Upper lobe of right lung (tissue), 1 donor: ENCODE measurements around the gene MVK. TPM values are rescaled to one million over a fixed set of nuclear protein-coding genes. Genes with fewer than 3 reads are reported as not detected.

Experiments used
- ATAC-seq: fragments of 200-7000 bp; cut with Tn5 transposase; one replicate; pipeline ENCODE4 v1.9.1; 2020; ENCODE audit warnings: mild to moderate bottlenecking, moderate library complexity
- DNase-seq: peaks from one replicate; pipeline ENCODE4 v3.0.0-alpha.2; 2020
- H3K27ac ChIP-seq: fragments of 200-600 bp; one replicate; pipeline ENCODE4 v1.8.0; 2022
- H3K27me3 ChIP-seq: fragments of 200-600 bp; one replicate; pipeline ENCODE4 v1.8.0; 2022; ENCODE audit warnings: mild to moderate bottlenecking
- H3K36me3 ChIP-seq: fragments of 200-600 bp; one replicate; pipeline ENCODE4 v1.8.0; 2022
- H3K4me1 ChIP-seq: fragments of 200-600 bp; one replicate; pipeline ENCODE4 v1.8.0; 2022
- H3K4me3 ChIP-seq: fragments of 200-600 bp; one replicate; pipeline ENCODE4 v1.8.0; 2022; ENCODE audit warnings: mild to moderate bottlenecking
- H3K9me3 ChIP-seq: fragments of 200-600 bp; one replicate; pipeline ENCODE4 v1.8.0; 2022
- intact Hi-C: fragments of 100-400 bp; cut with DNase I; formaldehyde crosslinking; loops from one replicate; pipeline ENCODE4 v1.11.0; 2022
- total RNA-seq: library from RNA; stranded (reverse); fragmentation: NEBNext Ultra II Directional; extraction: Animal tissue kit (Norgen Biotek cat#: 25700); gene quantifications from one replicate; pipeline ENCODE4 v1.2.1, GENCODE V29; 2021
- TF ChIP-seq, protein P1 (sequence below): fragments of 200-600 bp; IDR thresholded peaks from one replicate; pipeline ENCODE4 v1.8.0; 2022; ENCODE audit warnings: antibody characterized with exemption
- donor health status: DM: no; HTN: yes; CAD: no; lungs with severe emphysema.

Gene MVK
- total RNA-seq, 1 donor from 2014 or later = 27.3 TPM

DNA sequence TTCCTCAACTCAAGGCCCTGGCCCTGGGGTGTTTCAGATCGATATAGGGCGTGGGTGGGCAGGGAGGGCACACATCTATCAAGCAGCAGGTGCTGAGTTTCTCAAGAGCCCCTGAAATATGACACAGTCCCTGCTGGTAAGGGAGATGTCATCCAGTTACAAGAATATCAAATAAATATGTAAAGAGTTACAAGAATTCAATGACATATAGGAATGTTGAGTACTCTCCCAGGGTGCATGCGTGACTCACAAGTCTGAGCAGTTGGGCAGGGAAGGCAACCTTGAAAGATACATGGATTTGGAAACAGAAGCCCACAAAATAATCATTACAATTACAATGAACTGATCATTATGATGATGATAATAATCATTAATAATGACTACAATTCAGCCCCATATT, 35.2 kb downstream of the MVK start:
- TF ChIP-seq, protein P1, sequence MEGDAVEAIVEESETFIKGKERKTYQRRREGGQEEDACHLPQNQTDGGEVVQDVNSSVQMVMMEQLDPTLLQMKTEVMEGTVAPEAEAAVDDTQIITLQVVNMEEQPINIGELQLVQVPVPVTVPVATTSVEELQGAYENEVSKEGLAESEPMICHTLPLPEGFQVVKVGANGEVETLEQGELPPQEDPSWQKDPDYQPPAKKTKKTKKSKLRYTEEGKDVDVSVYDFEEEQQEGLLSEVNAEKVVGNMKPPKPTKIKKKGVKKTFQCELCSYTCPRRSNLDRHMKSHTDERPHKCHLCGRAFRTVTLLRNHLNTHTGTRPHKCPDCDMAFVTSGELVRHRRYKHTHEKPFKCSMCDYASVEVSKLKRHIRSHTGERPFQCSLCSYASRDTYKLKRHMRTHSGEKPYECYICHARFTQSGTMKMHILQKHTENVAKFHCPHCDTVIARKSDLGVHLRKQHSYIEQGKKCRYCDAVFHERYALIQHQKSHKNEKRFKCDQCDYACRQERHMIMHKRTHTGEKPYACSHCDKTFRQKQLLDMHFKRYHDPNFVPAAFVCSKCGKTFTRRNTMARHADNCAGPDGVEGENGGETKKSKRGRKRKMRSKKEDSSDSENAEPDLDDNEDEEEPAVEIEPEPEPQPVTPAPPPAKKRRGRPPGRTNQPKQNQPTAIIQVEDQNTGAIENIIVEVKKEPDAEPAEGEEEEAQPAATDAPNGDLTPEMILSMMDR = no peak
- Histone ChIP-seq H3K9me3 (no peaks in the 10 kb centered on the region), H3K4me3 (no peak overlapping the region), H3K27ac (no peak overlapping the region), H3K36me3 (no peaks in the 10 kb centered on the region), H3K27me3 (peaks cover 40% of the 10 kb centered on the region), H3K4me1 (no peaks in the 10 kb centered on the region)
- ATAC-seq = no peak
- no peak for DNase-seq
- intact Hi-C loops = no loop called here

DNA sequence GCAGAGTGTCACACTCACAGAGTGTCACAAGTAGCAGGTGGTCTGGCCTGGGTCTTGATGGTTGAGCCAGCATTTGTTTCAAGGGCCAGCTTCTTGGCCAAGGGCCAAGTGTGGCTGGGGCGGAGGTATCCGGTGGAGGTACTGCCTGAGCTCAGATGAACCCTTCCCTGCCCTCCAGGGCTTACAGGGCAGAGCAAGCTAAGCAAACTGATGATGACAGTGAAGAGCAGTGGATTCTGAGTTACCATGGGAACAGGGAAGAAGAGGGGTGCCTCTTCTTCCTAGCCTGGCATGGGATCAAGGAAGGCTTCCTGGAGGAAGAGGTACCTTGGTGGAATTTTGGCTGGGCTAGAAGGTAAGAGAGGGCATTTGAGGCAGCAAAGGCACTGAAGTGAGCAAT, 35.7 kb downstream of the MVK start:
- Histone ChIP-seq H3K27me3 (peaks cover 40% of the 10 kb centered on the region), H3K4me3 (no peak overlapping the region), H3K4me1 (no peaks in the 10 kb centered on the region), H3K27ac (no peak overlapping the region), H3K36me3 (no peaks in the 10 kb centered on the region), H3K9me3 (no peaks in the 10 kb centered on the region)
- intact Hi-C loops = no loop called here
- ATAC-seq (no peak), DNase-seq (no peak)
- TF ChIP-seq, protein P1 = no peak

DNA sequence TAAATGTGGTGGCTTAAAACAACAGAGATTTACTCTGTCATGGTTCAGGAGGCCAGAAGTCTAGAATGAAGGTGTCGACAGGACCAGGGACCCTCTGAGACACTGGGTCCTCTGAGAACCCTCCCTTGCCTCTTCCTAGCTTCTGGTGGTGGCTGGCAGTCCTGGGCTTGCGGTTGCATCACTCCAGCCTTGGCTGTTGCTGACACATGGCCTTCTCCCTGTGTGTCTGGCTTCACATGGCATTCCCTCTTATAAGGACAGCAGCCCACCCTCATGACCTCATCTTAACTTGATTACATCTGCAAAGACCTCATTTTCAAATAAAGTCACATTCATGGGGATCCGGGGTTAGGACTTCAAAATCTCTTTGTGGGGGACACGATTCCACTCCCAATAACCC, 36.9 kb downstream of the MVK start:
- Histone ChIP-seq H3K27me3 (peaks cover 40% of the 10 kb centered on the region), H3K4me3 (no peak overlapping the region), H3K27ac (no peak overlapping the region), H3K36me3 (no peaks in the 10 kb centered on the region), H3K4me1 (no peaks in the 10 kb centered on the region), H3K9me3 (no peaks in the 10 kb centered on the region)
- TF ChIP-seq, protein P1 = no peak
- ATAC-seq (no peak), DNase-seq (no peak)
- intact Hi-C loops = no loop called here

DNA sequence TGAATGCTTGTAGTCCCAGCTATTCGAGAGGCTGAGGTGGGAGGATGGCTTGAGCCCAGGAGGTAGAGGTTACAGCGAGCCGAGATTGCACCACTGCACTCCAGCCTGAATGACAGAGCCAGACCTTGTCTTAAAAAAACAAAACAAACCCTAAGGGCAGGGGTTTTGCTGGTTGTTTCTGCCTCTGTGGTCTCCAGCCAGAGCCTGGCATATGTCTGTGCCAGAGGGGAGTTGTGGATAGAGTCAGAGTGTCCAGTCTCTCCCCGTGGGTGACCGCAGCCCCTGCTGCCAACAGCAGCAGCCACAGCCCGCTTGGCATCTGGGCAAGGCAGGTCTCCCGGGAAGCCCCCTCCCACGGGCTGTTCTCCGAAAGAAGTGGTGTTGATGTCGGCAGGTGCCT, 37.6 kb downstream of the MVK start:
- ATAC-seq = no peak
- intact Hi-C loops = no loop called here
- Histone ChIP-seq H3K36me3 (no peaks in the 10 kb centered on the region), H3K4me3 (no peak overlapping the region), H3K4me1 (no peaks in the 10 kb centered on the region), H3K9me3 (no peaks in the 10 kb centered on the region), H3K27me3 (peaks cover 37% of the 10 kb centered on the region), H3K27ac (no peak overlapping the region)
- DNase-seq = no peak
- TF ChIP-seq, protein P1 = no peak

DNA sequence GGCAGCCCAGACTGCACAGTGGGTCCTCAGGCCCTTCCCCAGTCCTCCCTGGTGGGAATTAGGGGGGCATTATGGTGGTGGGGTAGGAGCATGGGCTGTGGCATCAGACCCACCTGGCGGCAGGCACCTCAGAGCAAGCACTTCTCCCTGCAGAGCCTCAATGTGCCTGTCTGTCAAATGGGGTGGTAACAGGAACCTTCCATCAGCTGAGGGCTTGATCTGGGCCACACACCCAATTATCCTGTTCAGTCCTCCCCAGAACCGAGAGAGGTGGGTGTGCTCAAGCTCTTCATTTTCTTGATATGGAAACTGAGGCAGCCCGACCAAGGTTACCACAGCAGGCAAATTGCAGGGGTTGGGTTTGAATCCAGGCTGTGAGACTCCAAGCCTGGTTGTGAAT, 38.4 kb downstream of the MVK start:
- intact Hi-C loops = no loop called here
- H3K9me3 ChIP-seq = no peaks in the 10 kb centered on the region
- H3K27ac ChIP-seq = no peak overlapping the region
- ATAC-seq = no peak
- H3K4me1 ChIP-seq = no peaks in the 10 kb centered on the region
- TF ChIP-seq, protein P1 = no peak
- no peaks in the 10 kb centered on the region for H3K36me3 ChIP-seq
- H3K27me3 ChIP-seq = peaks cover 29% of the 10 kb centered on the region
- no peak overlapping the region for H3K4me3 ChIP-seq
- DNase-seq = no peak

DNA sequence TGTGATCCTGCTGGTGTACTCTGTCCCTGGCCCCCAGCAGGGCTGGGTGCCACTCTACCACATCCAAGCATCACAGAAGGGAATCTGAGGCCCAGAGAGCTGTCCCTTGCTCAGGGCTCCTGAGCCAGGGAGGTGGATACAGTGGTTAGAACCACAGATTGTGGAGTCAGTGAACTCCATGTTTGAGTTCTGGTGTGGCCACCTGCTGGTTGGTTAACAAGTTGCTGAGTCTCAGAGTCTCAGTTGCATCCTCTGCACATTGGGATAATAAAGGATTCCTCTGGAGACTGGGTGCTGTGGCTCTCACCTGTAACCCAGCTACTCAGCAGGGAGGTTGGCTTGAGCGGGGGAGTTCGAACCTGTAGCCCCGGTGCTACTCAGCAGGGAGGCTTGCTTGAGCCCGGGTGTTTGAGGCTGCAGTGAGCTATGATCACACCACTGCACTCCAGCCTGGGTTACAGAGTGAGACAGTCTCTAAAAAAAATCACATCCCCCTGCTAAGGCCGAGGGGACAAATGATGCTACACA, 39.4 kb downstream of the MVK start:
- H3K36me3 ChIP-seq = no peaks in the 10 kb centered on the region
- intact Hi-C loops = no loop called here
- H3K4me1 ChIP-seq = no peaks in the 10 kb centered on the region
- peaks cover 29% of the 10 kb centered on the region for H3K27me3 ChIP-seq
- H3K4me3 ChIP-seq = no peak overlapping the region
- DNase-seq (no peak), ATAC-seq (no peak)
- TF ChIP-seq, protein P1 = peak; percentile 7
- no peaks in the 10 kb centered on the region for H3K9me3 ChIP-seq
- no peak overlapping the region for H3K27ac ChIP-seq
